Measurements from ENCODE around the gene C2CD4C.

C2CD4C gene

GRCh38 chr19:405121-405965, 3.6 kb downstream of the C2CD4C start:
- no peak overlapping the region for H3K4me3 ChIP-seq (ENCODE audit: low read depth, low read length, poor library complexity, severe bottlenecking)
- no peaks in the 10 kb centered on the region for H4K20me1 ChIP-seq (ENCODE audit: insufficient read depth, low read length)
- H3K36me3 ChIP-seq (ENCODE audit: insufficient read depth, low read length) = no peaks in the 10 kb centered on the region
- H3K9me3 ChIP-seq (ENCODE audit: low read length) = no peaks in the 10 kb centered on the region
- no peaks in the 10 kb centered on the region for H3K79me2 ChIP-seq (ENCODE audit: insufficient read depth, low read length)
- H3K4me2 ChIP-seq (ENCODE audit: low read length) = no peak overlapping the region
- H3K9me2 ChIP-seq (ENCODE audit: low read depth, low read length) = no peaks in the 10 kb centered on the region
- no peak overlapping the region for H3K27ac ChIP-seq (ENCODE audit: low read depth, low read length, poor library complexity, severe bottlenecking)
- H3K27me3 ChIP-seq (ENCODE audit: insufficient read depth, low read length) = no peaks in the 10 kb centered on the region
- TF ChIP-seq CTCF (IDR thresholded peaks at IDR 0.05; ENCODE audit: low read length) (no peak), EZH2 (IDR thresholded peaks at IDR 0.05; ENCODE audit: borderline replicate concordance, low read length) (no peak)
- H3F3A ChIP-seq (ENCODE audit: insufficient read depth, low read length) = no peaks in the 10 kb centered on the region
- H2AFZ ChIP-seq (ENCODE audit: low read length) = no peak overlapping the region
- peaks cover 11% of the 10 kb centered on the region for H3K4me1 ChIP-seq (ENCODE audit: insufficient read depth, low read length, severe bottlenecking)
- H3K9ac ChIP-seq (ENCODE audit: low read length) = no peak overlapping the region

- no peak overlapping the region for H2AFZ ChIP-seq (ENCODE audit: low read length)
- H3K27me3 ChIP-seq (ENCODE audit: insufficient read depth, low read length) = no peaks in the 10 kb centered on the region
- H3K27ac ChIP-seq (ENCODE audit: low read depth, low read length, poor library complexity, severe bottlenecking) = no peak overlapping the region
- H3K9me2 ChIP-seq (ENCODE audit: low read depth, low read length) = no peaks in the 10 kb centered on the region
- no peaks in the 10 kb centered on the region for H3K9me3 ChIP-seq (ENCODE audit: low read length)
- H3K4me2 ChIP-seq (ENCODE audit: low read length) = no peak overlapping the region
- no peak overlapping the region for H3K9ac ChIP-seq (ENCODE audit: low read length)
- H4K20me1 ChIP-seq (ENCODE audit: insufficient read depth, low read length) = no peaks in the 10 kb centered on the region
- H3K36me3 ChIP-seq (ENCODE audit: insufficient read depth, low read length) = no peaks in the 10 kb centered on the region
- H3K4me3 ChIP-seq (ENCODE audit: low read depth, low read length, poor library complexity, severe bottlenecking) = no peak overlapping the region
- no peaks in the 10 kb centered on the region for H3F3A ChIP-seq (ENCODE audit: insufficient read depth, low read length)
- TF ChIP-seq EZH2 (IDR thresholded peaks at IDR 0.05; ENCODE audit: borderline replicate concordance, low read length) = no peak
- no peaks in the 10 kb centered on the region for H3K79me2 ChIP-seq (ENCODE audit: insufficient read depth, low read length)
- peaks cover 2% of the 10 kb centered on the region for H3K4me1 ChIP-seq (ENCODE audit: insufficient read depth, low read length, severe bottlenecking)
Measured at GRCh38 chr19:403221-404027, 5.5 kb downstream of the C2CD4C start.

GRCh38 chr19:402786-403185, 6.2 kb downstream of the C2CD4C start:
- H3K4me3 ChIP-seq (ENCODE audit: low read depth, low read length, poor library complexity, severe bottlenecking) = no peak overlapping the region
- TF ChIP-seq CTCF (IDR thresholded peaks at IDR 0.05; ENCODE audit: low read length) = no peak
- TF ChIP-seq EZH2 (IDR thresholded peaks at IDR 0.05; ENCODE audit: borderline replicate concordance, low read length) = no peak

More at GRCh38 chr19:402786-403185, 6.2 kb downstream of the C2CD4C start:
- Histone ChIP-seq H4K20me1 (ENCODE audit: insufficient read depth, low read length) (no peaks in the 10 kb centered on the region), H3K9me3 (ENCODE audit: low read length) (no peaks in the 10 kb centered on the region), H3K36me3 (ENCODE audit: insufficient read depth, low read length) (no peaks in the 10 kb centered on the region), H3K79me2 (ENCODE audit: insufficient read depth, low read length) (no peaks in the 10 kb centered on the region), H3K27ac (ENCODE audit: low read depth, low read length, poor library complexity, severe bottlenecking) (no peak overlapping the region), H2AFZ (ENCODE audit: low read length) (no peak overlapping the region), H3F3A (ENCODE audit: insufficient read depth, low read length) (no peaks in the 10 kb centered on the region), H3K9me2 (ENCODE audit: low read depth, low read length) (no peaks in the 10 kb centered on the region), H3K27me3 (ENCODE audit: insufficient read depth, low read length) (no peaks in the 10 kb centered on the region), H3K4me2 (ENCODE audit: low read length) (no peak overlapping the region), H3K4me1 (ENCODE audit: insufficient read depth, low read length, severe bottlenecking) (no peaks in the 10 kb centered on the region), H3K9ac (ENCODE audit: low read length) (no peak overlapping the region)

All from OCI-LY1 (cell line).